ENCODE measurements around the gene UBE2I.

GRCh38 chr16:1299012-1299867 is 10.2 kb upstream of the UBE2I start:
- TF ChIP-seq CTCF (IDR thresholded peaks at IDR 0.05): no peak
- TF ChIP-seq EP300 (IDR thresholded peaks at IDR 0.05): no peak
- no peak for TF ChIP-seq POLR2AphosphoS5 (IDR thresholded peaks at IDR 0.05)
- no peak for TF ChIP-seq POLR2A (IDR thresholded peaks at IDR 0.05)
